Placental pericyte (primary cell): ENCODE data around the gene CEP55. TPM values are rescaled to one million over a fixed set of nuclear protein-coding genes. Genes with fewer than 3 reads are reported as not detected.

ENCODE experiments used
- small RNA-seq: library from RNA; depleted of rRNA; stranded (forward); fragments of <200 nt; gene quantifications from one replicate; pipeline ENCODE3, GENCODE V24; 2012; ENCODE audit warnings: low replicate concordance
- total RNA-seq: library from RNA; depleted of rRNA; stranded (reverse); fragments of >200 nt; gene quantifications from 2 replicates; pipeline ENCODE4 v1.2.3, GENCODE V29; 2012

CEP55 gene
- 1.3 and 55.1 TPM in 2 replicates for total RNA-seq

DNA sequence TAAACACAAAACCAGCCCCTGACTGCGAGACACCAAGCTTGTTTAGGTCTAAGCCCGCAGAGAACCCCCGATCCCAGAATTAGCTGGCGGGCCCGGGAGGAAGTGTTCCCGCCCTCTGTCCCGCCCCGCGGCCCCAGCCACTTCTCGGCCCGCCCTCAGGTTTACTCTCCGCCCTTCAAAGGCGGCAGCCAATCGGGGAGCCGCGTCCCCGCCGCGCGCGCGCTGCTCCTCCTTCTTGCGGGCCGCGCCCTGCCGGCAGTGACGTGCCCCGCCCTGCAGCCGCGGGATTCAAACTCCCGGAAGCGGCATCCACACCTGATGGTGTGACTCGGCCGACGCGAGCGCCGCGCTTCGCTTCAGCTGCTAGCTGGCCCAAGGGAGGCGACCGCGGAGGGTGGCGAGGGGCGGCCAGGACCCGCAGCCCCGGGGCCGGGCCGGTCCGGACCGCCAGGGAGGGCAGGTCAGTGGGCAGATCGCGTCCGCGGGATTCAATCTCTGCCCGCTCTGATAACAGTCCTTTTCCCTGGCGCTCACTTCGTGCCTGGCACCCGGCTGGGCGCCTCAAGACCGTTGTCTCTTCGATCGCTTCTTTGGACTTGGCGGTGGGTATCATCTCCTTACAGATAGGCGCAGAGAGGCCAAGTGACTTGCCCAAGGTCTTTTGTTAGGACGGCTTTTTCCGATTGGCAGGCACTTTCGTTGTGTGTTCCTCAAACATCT is at the start of gene CEP55:
TSS of gene CEP55 (plus strand) at position 291 of the 720 bp plus-strand sequence. CDS start 3,440 bp downstream, outside the sequence.

DNA sequence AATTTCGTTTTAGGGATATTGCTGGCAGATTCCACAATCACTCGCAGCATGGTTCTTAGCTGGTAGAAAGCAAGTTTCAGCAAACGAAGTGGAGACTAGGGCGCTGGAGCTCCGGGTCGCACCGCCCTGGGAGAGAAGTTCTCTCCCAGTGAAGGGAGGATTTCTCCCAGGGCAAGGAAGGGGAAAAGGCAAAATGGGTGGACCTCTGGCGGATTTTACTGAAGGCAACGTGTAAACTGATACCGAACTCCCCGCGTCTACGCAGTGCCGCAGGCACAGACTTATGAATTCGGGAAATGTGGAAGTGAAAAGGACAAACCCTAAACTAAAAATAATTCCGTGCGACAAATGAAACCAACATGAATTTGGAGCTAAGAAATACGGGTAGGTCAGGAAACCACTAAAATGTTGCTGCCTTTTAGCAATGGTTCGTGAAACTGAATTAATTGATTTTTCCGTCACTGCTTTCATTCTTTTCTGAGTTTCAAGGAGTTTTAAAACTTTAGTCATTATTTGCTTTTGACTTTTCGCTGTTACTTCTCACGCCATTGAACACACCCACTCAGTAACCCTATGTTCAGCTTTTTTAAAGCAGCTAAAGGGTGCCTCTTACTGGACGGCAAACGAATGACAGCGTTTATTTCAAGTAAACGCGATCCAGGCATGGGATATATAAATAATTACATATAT is 14.1 kb upstream of the CEP55 start, which contains the start of gene MYOF:
TSS of gene MYOF (minus strand) at position 190 of the 690 bp plus-strand sequence. CDS start at position 50, 140 bp downstream.

DNA sequence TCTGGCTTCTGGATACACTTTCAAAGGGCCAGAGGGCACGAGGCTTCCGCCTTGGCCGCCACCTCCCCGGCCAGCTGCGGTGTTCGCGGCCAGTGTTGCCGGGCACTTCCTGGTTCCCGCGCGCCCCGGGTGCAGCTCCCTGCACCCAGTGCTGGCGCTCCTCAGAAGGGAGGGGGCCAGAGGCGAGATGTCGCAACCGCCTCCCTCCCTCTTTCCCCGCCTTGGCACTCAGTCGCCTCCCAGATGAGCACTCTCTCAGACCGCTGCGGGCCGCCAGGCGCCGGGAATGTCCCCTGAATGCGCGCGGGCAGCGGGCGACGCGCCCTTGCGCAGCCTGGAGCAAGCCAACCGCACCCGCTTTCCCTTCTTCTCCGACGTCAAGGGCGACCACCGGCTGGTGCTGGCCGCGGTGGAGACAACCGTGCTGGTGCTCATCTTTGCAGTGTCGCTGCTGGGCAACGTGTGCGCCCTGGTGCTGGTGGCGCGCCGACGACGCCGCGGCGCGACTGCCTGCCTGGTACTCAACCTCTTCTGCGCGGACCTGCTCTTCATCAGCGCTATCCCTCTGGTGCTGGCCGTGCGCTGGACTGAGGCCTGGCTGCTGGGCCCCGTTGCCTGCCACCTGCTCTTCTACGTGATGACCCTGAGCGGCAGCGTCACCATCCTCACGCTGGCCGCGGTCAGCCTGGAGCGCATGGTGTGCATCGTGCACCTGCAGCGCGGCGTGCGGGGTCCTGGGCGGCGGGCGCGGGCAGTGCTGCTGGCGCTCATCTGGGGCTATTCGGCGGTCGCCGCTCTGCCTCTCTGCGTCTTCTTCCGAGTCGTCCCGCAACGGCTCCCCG is 70.2 kb downstream of the CEP55 start, which contains the start of gene FFAR4:
TSS of gene FFAR4 (plus strand) at position 231 of the 842 bp plus-strand sequence. CDS start at position 287, 56 bp downstream.

Small RNA genes lying within 50 kb of the gene (small RNA-seq; reads per million reads assigned to genes)
- not detected for gene RNA5SP323

Other genes with a start within 250 kb of the CEP55 start
- gene MYOF, start 14.3 kb upstream of the CEP55 start, total RNA-seq = 126 and 185 TPM in 2 replicates
- gene FFAR4, start 70.1 kb downstream of the CEP55 start, total RNA-seq = not detected in 2 replicates
- 0.22 TPM in 1 of 2 replicates, not detected in the other for gene RBP4, start 104.6 kb downstream of the CEP55 start, total RNA-seq
- gene PDE6C, start 115.9 kb downstream of the CEP55 start, total RNA-seq = not detected in 2 replicates
- 6.6 and 10.7 TPM in 2 replicates for gene FRA10AC1, start 206.0 kb downstream of the CEP55 start, total RNA-seq